HepG2 (cell line): ENCODE results near the gene SCUBE2. TPM values are rescaled to one million over a fixed set of nuclear protein-coding genes. Genes with fewer than 3 reads are reported as not detected.
A peak's percentile ranks its signal among the peaks of the same experiment; 100 is the strongest.

Experiments
- ATAC-seq: fragments of 200-7000 bp; cut with Tn5 transposase; 3 replicates; pipeline ENCODE4 v1.9.1; 2020; ENCODE audit warnings: mild to moderate bottlenecking, moderate library complexity
- BruUV-seq: library from RNA; stranded (reverse); fragments of 400-500 nt; replicated peaks from 2 replicates; lab custom pipeline; 2021; lab: Mats Ljungman, UMichigan
- CTCF ChIA-PET: fragments of 300-600 bp; formaldehyde crosslinking; extraction: SDS; loops from one replicate; lab custom pipeline; 2021; ENCODE audit warnings: low total read pairs, inconsistent platforms, low intra/inter-chr PET ratio; lab: Yijun Ruan, JAX
- POLR2A ChIA-PET: fragments of 350-600 bp; sonication (Branson Sonifier 250); formaldehyde crosslinking; loops from one replicate; lab custom pipeline; 2020; ENCODE audit warnings: antibody characterized with exemption, inconsistent platforms; lab: Yijun Ruan, JAX
- DNase-seq: peaks from one replicate; pipeline ENCODE4 v3.0.0-alpha.2; 2015; ENCODE audit warnings: low spot score
- FAIRE-seq: peaks from 3 replicates; lab custom pipeline; 2011; peaks lifted over from hg19 to GRCh38; lab: Jason Lieb, UNC
- H2AFZ ChIP-seq: one replicate; pipeline ENCODE4 v1.6.1; 2011; ENCODE audit warnings: low read length, inconsistent platforms
- H3K27ac ChIP-seq: fragments of 300-600 bp; 3 replicates; pipeline ENCODE4 v1.8.0; 2011; ENCODE audit warnings: mixed run types, mild to moderate bottlenecking, mixed read lengths, low read length, inconsistent platforms; ENCODE audit not compliant: insufficient read depth; ENCODE audit errors: extremely low read length
- H3K27me3 ChIP-seq, 2 experiments: fragments of 200-600 bp in 1 of 2; 2 replicates in 1 of 2; 3 replicates in 1 of 2; pipeline versions ENCODE4 v1.6.0 to v1.8.0; 2011; ENCODE audit warnings: low read length in 2 of 2, mild to moderate bottlenecking in 2 of 2, moderate library complexity in 2 of 2, inconsistent platforms in 1 of 2; ENCODE audit not compliant: insufficient read depth in 2 of 2, control insufficient read depth in 1 of 2
- H3K36me3 ChIP-seq, 2 experiments: fragments of 200-600 bp in 1 of 2; replicated peaks in 1 of 2; 2 replicates in 1 of 2; 3 replicates in 1 of 2; pipeline versions ENCODE4 v1.5.1 to v1.8.0; 2011; ENCODE audit warnings: low read length in 2 of 2, inconsistent platforms in 1 of 2; ENCODE audit not compliant: insufficient read depth in 2 of 2, control insufficient read depth in 1 of 2
- H3K4me1 ChIP-seq: 2 replicates; pipeline ENCODE4 v1.5.1; 2012; ENCODE audit warnings: low read length, inconsistent platforms; ENCODE audit not compliant: insufficient read depth
- H3K4me2 ChIP-seq: 2 replicates; pipeline ENCODE4 v1.6.0; 2011; ENCODE audit warnings: low read depth, low read length, inconsistent platforms
- H3K4me3 ChIP-seq, 3 experiments: fragments of 200-600 bp in 1 of 3; sonication (generic), shearing (Covaris generic) in 1 of 3; replicated peaks in 1 of 3; 2 replicates each; pipeline ENCODE4 v1.5.1; 2011 to 2016; ENCODE audit warnings: low read length in 3 of 3, inconsistent platforms in 2 of 3, low read depth in 2 of 3, mild to moderate bottlenecking in 2 of 3, control low read depth in 1 of 3, mixed read lengths in 1 of 3; ENCODE audit not compliant: insufficient read depth in 1 of 3
- H3K79me2 ChIP-seq: one replicate; pipeline ENCODE4 v1.6.1; 2011; ENCODE audit warnings: low read length, inconsistent platforms; ENCODE audit not compliant: insufficient read depth
- H3K9ac ChIP-seq: 2 replicates; pipeline ENCODE4 v1.6.0; 2011; ENCODE audit warnings: mild to moderate bottlenecking, low read depth, low read length, inconsistent platforms; ENCODE audit not compliant: insufficient read depth
- H3K9me3 ChIP-seq: 2 replicates; pipeline ENCODE4 v1.5.1; 2012; ENCODE audit warnings: mild to moderate bottlenecking, low read length
- H4K20me1 ChIP-seq: 2 replicates; pipeline ENCODE4 v1.6.0; 2011; ENCODE audit warnings: inconsistent platforms, mild to moderate bottlenecking, low read length, moderate library complexity; ENCODE audit not compliant: insufficient read depth
- FOSL2 ChIP-seq: sonication (generic); formaldehyde crosslinking; IDR thresholded peaks from 2 replicates; pipeline ENCODE4 v1.4.0; 2020; ENCODE audit warnings: missing genetic modification reagents
- HOXA5 ChIP-seq: sonication (generic); formaldehyde crosslinking; IDR thresholded peaks from 2 replicates; pipeline ENCODE4 v1.4.0; 2020; ENCODE audit warnings: missing genetic modification reagents
- RAD21 ChIP-seq: fragments of 450-650 bp; formaldehyde crosslinking; IDR thresholded peaks from 2 replicates; pipeline ENCODE4 v1.5.0; 2020; ENCODE audit warnings: mild to moderate bottlenecking
- RARA ChIP-seq: IDR thresholded peaks from 2 replicates; pipeline ENCODE4 v1.6.1; 2016; ENCODE audit warnings: missing genetic modification reagents, missing compliant biosample characterization
- ZBTB40 ChIP-seq, 2 experiments: fragments of 450-650 bp in 1 of 2; sonication (generic) in 1 of 2; formaldehyde crosslinking in 1 of 2; IDR thresholded peaks; 2 replicates each; pipeline versions ENCODE4 v1.6.1 to v1.8.0; 2016 to 2022; ENCODE audit warnings: antibody characterized with exemption in 1 of 2, mild to moderate bottlenecking in 1 of 2, missing genetic modification reagents in 1 of 2
- ZFP90 ChIP-seq: sonication (generic); formaldehyde crosslinking; IDR thresholded peaks from 2 replicates; pipeline ENCODE4 v1.8.0; 2022; ENCODE audit warnings: missing genetic modification reagents, mild to moderate bottlenecking, inconsistent platforms, borderline replicate concordance
- ZGPAT ChIP-seq: IDR thresholded peaks from 2 replicates; pipeline ENCODE4 v1.6.1; 2016; ENCODE audit warnings: mild to moderate bottlenecking
- ZNF558 ChIP-seq: sonication (generic); formaldehyde crosslinking; IDR thresholded peaks from 2 replicates; pipeline ENCODE4 v1.9.0; 2022; ENCODE audit warnings: mild to moderate bottlenecking, missing genetic modification reagents, borderline replicate concordance
- ZNF562 ChIP-seq: sonication (generic); formaldehyde crosslinking; IDR thresholded peaks from 2 replicates; pipeline ENCODE4 v1.8.0; 2022; ENCODE audit warnings: missing genetic modification reagents, borderline replicate concordance
- ZNF639 ChIP-seq: conservative IDR thresholded peaks from 2 replicates; pipeline ENCODE4 v1.6.1; 2018; ENCODE audit warnings: missing genetic modification reagents
- ZNF660 ChIP-seq: sonication (generic); formaldehyde crosslinking; IDR thresholded peaks from 2 replicates; pipeline ENCODE4 v1.5.1; 2020; ENCODE audit warnings: mild to moderate bottlenecking, low read depth, missing genetic modification reagents, borderline replicate concordance
- ZNF737 ChIP-seq: sonication (generic); formaldehyde crosslinking; IDR thresholded peaks from 2 replicates; pipeline ENCODE4 v1.5.0; 2020; ENCODE audit warnings: missing genetic modification reagents, mild to moderate bottlenecking, borderline replicate concordance
- ZSCAN9 ChIP-seq: IDR thresholded peaks from 2 replicates; pipeline ENCODE4 v1.6.1; 2016; ENCODE audit warnings: borderline replicate concordance
- WGBS: methylation state at CpG from one replicate; pipeline ENCODE4 v1.1.6; 2017; ENCODE audit warnings: low lambda C conversion rate; 5-methylcytosine and 5-hydroxymethylcytosine counted together
- in situ Hi-C: cut with HindIII; loops from 2 replicates; pipeline ENCODE4 v1.10.0; 2017; ENCODE audit warnings: low pct_unique_long_range_greater_than_20kb; ENCODE audit not compliant: extremely low pct_ligation_motif_present
- intact Hi-C: fragments of 100-400 bp; cut with micrococcal nuclease; formaldehyde crosslinking; loops from one replicate; pipeline ENCODE4 v1.10.0; 2022; ENCODE audit not compliant: unreplicated experiment
- polyA plus RNA-seq, 8 experiments: library from polyadenylated mRNA; depleted of rRNA in 3 of 8; stranded (reverse) in 7 of 8; unstranded in 1 of 8; fragments of >200 nt; fragmentation: Illumina TruSeq in 4 of 8; extraction: Trizol in 4 of 8; gene quantifications; 2 replicates each; pipeline versions ENCODE4 v1.2.1 to v1.2.3, GENCODE V29; 2011 to 2016; ENCODE audit warnings: low read depth in 4 of 8, missing spikeins in 1 of 8, mixed read lengths in 1 of 8; ENCODE audit not compliant: insufficient read depth in 1 of 8
- total RNA-seq, 5 experiments: library from RNA; depleted of rRNA; stranded (reverse); fragments of >200 nt; fragmentation: Illumina TruSeq; extraction: Trizol; gene quantifications; 2 replicates each; pipeline ENCODE4 v1.2.3, GENCODE V29; 2016; ENCODE audit warnings: low read depth in 1 of 5

SCUBE2 gene
- total and polyA plus RNA-seq, 2 of the 13 experiments (the other 11 are each of a cell fraction or from before 2014, with no cell fraction given), result 0.09 TPM; not detected in 1

GRCh38 chr11:8987446-8987845 is 104.0 kb downstream of the SCUBE2 start:
- no peak for TF ChIP-seq ZSCAN9 (CRISPR knock-in tag)
- no peak for TF ChIP-seq RAD21 (CRISPR knock-in tag)
- no peak for TF ChIP-seq ZNF639 (CRISPR knock-in tag)
- TF ChIP-seq ZNF660, result no peak
- no peak for TF ChIP-seq ZNF737 (CRISPR knock-in tag)
- no peak for TF ChIP-seq ZNF558 (CRISPR knock-in tag)
- TF ChIP-seq FOSL2 (CRISPR knock-in tag), result no peak
- no peak for TF ChIP-seq HOXA5 (CRISPR knock-in tag)
- TF ChIP-seq ZNF562 (CRISPR knock-in tag), result no peak
- no peak for TF ChIP-seq RARA
- TF ChIP-seq ZFP90 (CRISPR knock-in tag), result no peak
- no peak for TF ChIP-seq ZBTB40 (IDR thresholded peaks at IDR 0.05)
- no peak for TF ChIP-seq ZBTB40 (CRISPR knock-in tag; IDR thresholded peaks at IDR 0.05)
- TF ChIP-seq ZGPAT, result no peak
- TF ChIP-seq, all 625 proteins: peak for 0
- H2AFZ ChIP-seq, result no peak overlapping the region
- no peaks in the 10 kb centered on the region for H3K9me3 ChIP-seq
- H3K9ac ChIP-seq, result no peak overlapping the region
- no peaks in the 10 kb centered on the region for H3K79me2 ChIP-seq
- H3K36me3 ChIP-seq, result no peaks in the 10 kb centered on the region
- H3K4me2 ChIP-seq, result no peak overlapping the region
- H3K4me3 ChIP-seq, result no peak overlapping the region
- DNase-seq (no peak), FAIRE-seq (no peak), ATAC-seq (peak; percentile 33; the same call in 2 of the 3 replicates)
- ChIA-PET POLR2A (no interaction called here), CTCF (no interaction called here)
- in situ Hi-C loops (no loop called here), intact Hi-C loops (no loop called here)
- no peak overlapping the region for H3K27ac ChIP-seq
- H4K20me1 ChIP-seq, result no peaks in the 10 kb centered on the region
- 50% methylated on average over 2 of the region's 2 CpGs for WGBS
- peaks cover 0 to 17% of the 10 kb centered on the region in 2 experiments; a peak in 1 of 5 replicates for H3K27me3 ChIP-seq
- H3K4me1 ChIP-seq, result peaks cover 16% of the 10 kb centered on the region
- BruUV-seq, result no TSS peak
